Measurements from ENCODE around the gene MAP1LC3B2. TPM values are rescaled to one million over a fixed set of nuclear protein-coding genes. Genes with fewer than 3 reads are reported as not detected.
A peak's percentile ranks its signal among the peaks of the same experiment; 100 is the strongest.

Gene MAP1LC3B2
- total RNA-seq (2021) = 1.5 and 2.0 TPM in 2 replicates
- long read RNA-seq, partial matches to known transcripts = 1 of 1 reads
- long read RNA-seq, other reads (novel, unspliced or antisense) = 0 of 1 reads

GRCh38 chr12:116559162-116559935 lies at the start of gene MAP1LC3B2:
Gene MAP1LC3B2, plus strand, starts transcription at chr12:116559381. Its CDS starts 16,562 bp downstream, at chr12:116575943.
- Histone ChIP-seq H3K4ac (ENCODE audit: low read depth, low read length) (no peak within 1 kb of the TSS), H2BK5ac (ENCODE audit: insufficient read length, low read length) (no peak within 1 kb of the TSS), H2BK120ac (ENCODE audit: low read depth, low read length, poor library complexity, severe bottlenecking) (no peak within 1 kb of the TSS), H4K91ac (ENCODE audit: insufficient read length, low read depth, low read length) (no peak within 1 kb of the TSS), H3K27me3 (ENCODE audit: insufficient read depth, low read length) (no peaks in the 10 kb centered on the region), H3K79me1 (ENCODE audit: insufficient read depth, low read depth, low read length, poor library complexity, severe bottlenecking) (no peaks in the 10 kb centered on the region), H3K23me2 (ENCODE audit: insufficient read length, low read depth, low read length, poor library complexity, severe bottlenecking) (no peaks in the 10 kb centered on the region), H3K14ac (ENCODE audit: insufficient read depth, low read length) (0 out of 2 replicates have a peak within 1 kb of the TSS, but pooled peaks have one; percentile 1), H3K27ac (ENCODE audit: insufficient read length, low read depth, low read length) (no peak within 1 kb of the TSS), H4K20me1 (ENCODE audit: control insufficient read depth, insufficient read depth, insufficient read length) (no peaks in the 10 kb centered on the region), H3K79me2 (ENCODE audit: insufficient read depth, low read length) (no peaks in the 10 kb centered on the region), H2AK5ac (ENCODE audit: insufficient read length, low read length) (no peak within 1 kb of the TSS), H3T11ph (ENCODE audit: low read length) (no peak within 1 kb of the TSS), H2BK12ac (ENCODE audit: insufficient read length, low read depth, low read length) (no peak within 1 kb of the TSS), H3K56ac (ENCODE audit: insufficient read length, low read depth, low read length) (no peak within 1 kb of the TSS), H4K8ac (replicated peaks; ENCODE audit: insufficient read length, low read depth, low read length) (no peak within 1 kb of the TSS), H3K23ac (ENCODE audit: insufficient read length, low read depth, low read length) (no peak within 1 kb of the TSS), H2BK15ac (ENCODE audit: low read depth, low read length) (no peak within 1 kb of the TSS), H4K5ac (ENCODE audit: insufficient read length, low read depth, low read length) (no peak within 1 kb of the TSS), H3K4me1 (ENCODE audit: insufficient read depth, low read length) (no peaks in the 10 kb centered on the region; the same call in 1 of the 2 replicates), H3K18ac (ENCODE audit: insufficient read length, low read depth, low read length) (no peak within 1 kb of the TSS), H3K4me2 (ENCODE audit: insufficient read depth, insufficient read length, low read length) (no peak within 1 kb of the TSS), H3K9me3 (ENCODE audit: control insufficient read depth, low read depth, low read length) (no peaks in the 10 kb centered on the region), H2BK20ac (ENCODE audit: low read depth, low read length, poor library complexity, severe bottlenecking) (no peak within 1 kb of the TSS), H3K9ac (ENCODE audit: extremely low read depth, insufficient read length, low read length) (no peak within 1 kb of the TSS), H2AFZ (ENCODE audit: low read length) (peak within 1 kb of the TSS; percentile 10)
- H3K36me3 Mint-ChIP-seq (ENCODE audit: insufficient read depth in 1 of 3, low read depth in 3 of 3) = peaks cover 3 to 12% (median 3%) of the 10 kb centered on the region in 3 experiments; a peak in 6 of 7 replicates
- H3K27ac Mint-ChIP-seq = peak within 1 kb of the TSS; percentile 77 to 90 (median 85); a peak in 5 of 7 replicates
- WGBS (ENCODE audit: extremely low coverage, insufficient read length, low lambda C conversion rate) = no CpG with 5 or more reads among the region's 19 CpGs
- no peak within 1 kb of the TSS for H3K4me3 Mint-ChIP-seq
- no peaks in the 10 kb centered on the region; the same call in 1 of the 2 replicates for H3K27me3 Mint-ChIP-seq (ENCODE audit: low read depth)
- peaks cover 11 to 13% of the 10 kb centered on the region in 2 experiments for H3K9me3 Mint-ChIP-seq
- peak; percentile 43 for DNase-seq
- peaks cover 11 to 16% of the 10 kb centered on the region in 2 experiments for H3K4me1 Mint-ChIP-seq
- no peak for TF ChIP-seq CTCF (conservative IDR thresholded peaks at IDR 0.05)
